ENCODE results near the gene SERINC5.

SERINC5 gene

DNA sequence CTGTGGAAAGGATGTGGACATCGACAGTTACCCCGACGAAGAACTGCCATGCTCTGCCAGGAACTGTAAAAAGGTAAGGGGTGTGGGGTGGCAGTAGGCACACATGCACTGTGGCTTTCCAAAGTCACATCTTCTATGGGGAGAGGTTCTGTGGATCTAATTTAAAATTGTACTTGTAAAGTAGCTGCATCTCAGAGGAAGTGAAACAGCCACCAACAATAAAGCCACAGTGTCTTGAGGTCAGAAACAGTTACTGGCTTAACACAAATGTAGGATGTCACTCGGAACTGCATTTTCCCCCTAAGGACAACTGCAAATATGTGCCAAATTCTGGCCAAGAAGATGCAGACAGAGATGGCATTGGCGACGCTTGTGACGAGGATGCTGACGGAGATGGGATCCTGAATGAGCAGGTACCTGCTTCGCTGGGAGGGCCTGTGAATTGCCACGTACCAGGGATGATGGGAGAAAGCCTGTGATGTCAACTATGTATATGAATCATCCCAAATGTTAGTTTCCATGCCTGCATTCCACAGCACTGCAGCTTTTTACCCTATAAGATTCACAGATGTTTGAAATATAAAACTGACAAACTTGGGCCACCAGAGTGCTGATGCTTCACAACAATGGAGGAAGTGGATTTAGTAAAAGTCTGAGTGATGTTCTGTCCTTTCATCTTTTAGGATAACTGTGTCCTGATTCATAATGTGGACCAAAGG, 185.4 kb downstream of the SERINC5 start:
- TF ChIP-seq, protein P1, sequence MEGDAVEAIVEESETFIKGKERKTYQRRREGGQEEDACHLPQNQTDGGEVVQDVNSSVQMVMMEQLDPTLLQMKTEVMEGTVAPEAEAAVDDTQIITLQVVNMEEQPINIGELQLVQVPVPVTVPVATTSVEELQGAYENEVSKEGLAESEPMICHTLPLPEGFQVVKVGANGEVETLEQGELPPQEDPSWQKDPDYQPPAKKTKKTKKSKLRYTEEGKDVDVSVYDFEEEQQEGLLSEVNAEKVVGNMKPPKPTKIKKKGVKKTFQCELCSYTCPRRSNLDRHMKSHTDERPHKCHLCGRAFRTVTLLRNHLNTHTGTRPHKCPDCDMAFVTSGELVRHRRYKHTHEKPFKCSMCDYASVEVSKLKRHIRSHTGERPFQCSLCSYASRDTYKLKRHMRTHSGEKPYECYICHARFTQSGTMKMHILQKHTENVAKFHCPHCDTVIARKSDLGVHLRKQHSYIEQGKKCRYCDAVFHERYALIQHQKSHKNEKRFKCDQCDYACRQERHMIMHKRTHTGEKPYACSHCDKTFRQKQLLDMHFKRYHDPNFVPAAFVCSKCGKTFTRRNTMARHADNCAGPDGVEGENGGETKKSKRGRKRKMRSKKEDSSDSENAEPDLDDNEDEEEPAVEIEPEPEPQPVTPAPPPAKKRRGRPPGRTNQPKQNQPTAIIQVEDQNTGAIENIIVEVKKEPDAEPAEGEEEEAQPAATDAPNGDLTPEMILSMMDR (IDR thresholded peaks at IDR 0.05; ENCODE audit: low read depth, low read length, missing control alignments): no peak
- in situ Hi-C loops (cut with HindIII; ENCODE audit: low sequenced_read_pairs): no loop called here
- no peak overlapping the region for H3K4me3 ChIP-seq (ENCODE audit: low read depth, low read length)
- DNase-seq (ENCODE audit: low read depth): no peak

DNA sequence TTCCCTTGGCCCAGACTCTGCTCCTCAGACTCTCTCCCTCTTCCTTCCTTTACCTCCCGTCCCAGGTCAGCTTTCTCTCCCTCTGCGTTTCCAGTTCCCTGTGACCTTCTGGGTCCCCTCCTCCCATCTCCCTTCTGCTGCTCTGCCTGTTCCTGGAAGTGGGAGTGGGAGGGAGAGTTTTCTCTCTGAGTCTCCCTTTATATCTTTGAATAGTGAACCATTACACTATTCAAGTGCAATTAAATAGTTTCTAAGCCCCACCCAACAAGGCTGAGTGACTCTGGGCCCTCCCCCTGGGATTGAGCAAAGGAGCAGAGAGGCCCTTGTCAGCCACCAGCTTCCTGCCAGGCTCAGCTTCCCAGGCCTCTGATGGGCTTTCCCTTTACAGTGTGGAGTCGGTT, 185.9 kb downstream of the SERINC5 start:
- in situ Hi-C loops (cut with HindIII; ENCODE audit: low sequenced_read_pairs): no loop called here
- TF ChIP-seq, protein P1 (IDR thresholded peaks at IDR 0.05; ENCODE audit: low read depth, low read length, missing control alignments): no peak
- DNase-seq (ENCODE audit: low read depth): no peak
- no peak overlapping the region for H3K4me3 ChIP-seq (ENCODE audit: low read depth, low read length)

DNA sequence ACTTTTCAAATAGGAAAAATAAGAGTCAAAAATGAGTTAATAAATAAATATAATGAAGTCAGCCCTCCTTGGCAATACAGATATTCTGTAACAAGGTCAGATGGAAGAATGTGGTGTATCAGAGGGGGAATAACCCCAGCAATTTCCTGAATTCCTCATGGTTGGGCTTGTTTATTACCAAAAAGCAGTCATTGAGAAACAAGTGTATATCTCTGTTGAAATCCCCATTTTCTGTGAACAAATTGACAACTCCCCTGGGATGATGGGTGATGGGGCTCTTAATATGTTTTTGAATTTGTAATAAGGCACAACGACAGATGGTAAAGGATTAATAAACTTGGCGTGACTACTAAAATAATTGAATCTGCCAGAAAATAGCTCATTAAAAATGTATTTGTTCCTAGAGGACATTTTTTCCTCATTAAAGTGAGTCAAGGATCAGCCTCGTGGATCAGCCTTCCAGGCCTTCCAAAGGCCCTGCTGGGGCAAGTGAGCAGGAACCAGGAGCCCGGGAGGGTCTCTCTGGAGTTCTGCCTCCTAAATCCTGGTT, 186.5 kb downstream of the SERINC5 start:
- no peak for DNase-seq (ENCODE audit: low read depth)
- no peak overlapping the region for H3K4me3 ChIP-seq (ENCODE audit: low read depth, low read length)
- TF ChIP-seq, protein P1 (IDR thresholded peaks at IDR 0.05; ENCODE audit: low read depth, low read length, missing control alignments): no peak
- in situ Hi-C loops (cut with HindIII; ENCODE audit: low sequenced_read_pairs): no loop called here

DNA sequence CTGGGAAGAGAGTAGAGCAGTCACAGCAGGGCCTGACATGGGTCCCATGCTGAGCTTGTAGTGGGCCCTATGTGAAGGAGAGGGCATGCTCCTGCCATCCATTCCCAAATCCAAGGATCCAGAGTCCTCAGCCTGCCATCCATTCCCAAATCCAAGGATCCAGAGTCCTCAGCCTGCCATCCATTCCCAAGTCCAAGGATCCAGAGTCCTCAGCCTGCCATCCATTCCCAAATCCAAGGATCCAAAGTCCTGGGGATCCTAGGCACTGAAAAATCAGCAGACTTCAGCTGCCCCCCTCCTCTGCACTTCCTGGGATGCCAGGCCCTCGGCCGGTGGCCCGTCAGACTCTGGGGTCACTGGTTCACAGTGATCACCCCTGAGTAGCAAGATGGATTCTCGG, 187.1 kb downstream of the SERINC5 start:
- no peak overlapping the region for H3K4me3 ChIP-seq (ENCODE audit: low read depth, low read length)
- TF ChIP-seq, protein P1 (IDR thresholded peaks at IDR 0.05; ENCODE audit: low read depth, low read length, missing control alignments): no peak
- DNase-seq (ENCODE audit: low read depth): no peak
- in situ Hi-C loops (cut with HindIII; ENCODE audit: low sequenced_read_pairs): no loop called here

DNA sequence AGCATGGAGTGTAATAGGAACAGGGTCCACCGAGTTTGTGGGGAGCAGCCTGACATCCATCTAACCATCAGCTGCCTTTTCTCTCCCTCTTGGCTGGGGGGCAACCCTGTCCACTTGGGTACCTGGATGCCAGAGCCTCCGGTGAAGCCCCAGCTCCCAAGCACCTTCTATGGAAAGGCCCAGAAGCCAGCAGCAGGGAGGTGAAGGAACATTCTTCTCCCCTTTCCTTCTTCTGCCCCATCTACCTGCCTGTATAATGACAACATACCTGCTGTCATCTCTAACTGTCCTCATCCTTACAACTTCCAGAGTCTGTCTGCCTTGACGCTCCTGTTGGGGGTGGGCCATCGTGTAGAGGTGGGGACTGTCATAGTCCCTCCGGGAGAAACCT, 187.6 kb downstream of the SERINC5 start:
- TF ChIP-seq, protein P1 (IDR thresholded peaks at IDR 0.05; ENCODE audit: low read depth, low read length, missing control alignments): no peak
- in situ Hi-C loops (cut with HindIII; ENCODE audit: low sequenced_read_pairs): no loop called here
- DNase-seq (ENCODE audit: low read depth): no peak
- H3K4me3 ChIP-seq (ENCODE audit: low read depth, low read length): no peak overlapping the region

DNA sequence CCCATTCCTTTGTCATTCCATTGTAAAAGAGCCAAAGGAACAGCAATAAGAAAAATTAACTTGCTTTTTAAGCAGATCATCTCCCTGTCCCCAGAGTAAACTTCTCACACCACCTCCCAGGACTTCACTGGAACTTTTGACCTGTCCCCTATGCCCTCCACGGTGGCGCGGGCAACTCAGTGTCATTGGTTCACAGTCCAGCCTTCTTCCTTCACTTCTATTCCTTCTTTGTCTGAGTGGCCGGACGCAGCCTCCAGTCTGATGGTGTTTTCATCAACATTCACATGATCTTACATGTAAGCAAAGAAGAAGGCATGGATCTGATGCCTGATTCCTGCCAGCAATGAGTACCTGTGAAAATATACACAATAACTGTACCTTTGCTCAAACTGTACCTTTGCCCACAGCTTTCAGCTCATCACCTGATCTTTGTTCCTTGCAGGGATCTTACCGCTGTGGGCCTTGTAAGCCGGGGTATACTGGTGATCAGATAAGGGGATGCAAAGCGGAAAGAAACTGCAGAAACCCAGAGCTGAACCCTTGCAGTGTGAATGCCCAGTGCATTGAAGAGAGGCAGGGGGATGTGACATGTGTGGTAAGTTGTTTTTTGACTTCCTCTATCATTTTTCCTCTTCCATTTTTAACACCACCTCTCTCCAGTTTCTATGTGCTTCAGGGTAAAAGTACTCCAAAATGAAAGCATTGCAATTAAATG, 188.2 kb downstream of the SERINC5 start:
- no peak overlapping the region for H3K4me3 ChIP-seq (ENCODE audit: low read depth, low read length)
- no peak for DNase-seq (ENCODE audit: low read depth)
- TF ChIP-seq, protein P1 (IDR thresholded peaks at IDR 0.05; ENCODE audit: low read depth, low read length, missing control alignments): no peak
- in situ Hi-C loops (cut with HindIII; ENCODE audit: low sequenced_read_pairs): no loop called here

All from astrocyte of the cerebellum (primary cell).